ENCODE measurements around the gene CSF1R. TPM values are rescaled to one million over a fixed set of nuclear protein-coding genes. Genes with fewer than 3 reads are reported as not detected.

The CSF1R gene
- total and polyA plus RNA-seq, 10 donors = 23.1 to 429 (median 291) TPM

DNA sequence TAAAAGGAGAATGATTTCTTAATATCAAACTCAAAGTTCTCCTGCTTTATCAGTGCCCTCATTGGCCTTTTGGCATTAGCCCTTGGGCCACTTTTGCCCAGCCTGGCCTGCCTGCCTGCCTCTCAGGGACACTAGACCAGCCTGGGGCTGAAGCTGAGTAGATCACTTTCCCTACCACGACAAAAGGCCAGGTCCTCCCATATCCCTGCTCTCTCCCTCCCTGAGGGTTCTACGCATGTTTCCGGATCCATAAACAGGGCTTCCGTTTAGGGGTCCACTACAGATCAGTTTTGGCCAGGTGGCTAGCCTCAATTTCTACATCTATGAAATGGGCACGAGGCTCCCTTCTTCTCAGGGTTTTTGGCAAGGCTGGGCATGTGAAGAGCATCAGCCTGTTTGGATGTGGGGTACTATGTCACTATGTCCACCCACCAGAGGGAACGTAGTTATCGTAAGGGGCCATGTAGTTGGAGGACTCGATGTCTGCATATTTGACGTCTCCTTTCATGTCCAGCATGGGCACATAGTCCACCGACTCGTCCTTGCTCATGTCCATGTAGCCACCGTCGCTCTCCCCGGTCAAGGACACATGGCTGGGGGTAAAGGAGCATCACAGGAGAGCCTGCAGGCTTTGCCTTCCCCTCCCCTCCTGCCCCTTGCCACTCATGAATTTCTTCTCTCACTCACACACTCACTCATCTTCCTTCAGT, 35.2 kb upstream of the CSF1R start:
- peaks cover 0 to 95% (median 0%) of the 10 kb centered on the region in 6 donors for H3K36me3 ChIP-seq
- H3K9me3 ChIP-seq = no peaks in the 10 kb centered on the region
- no peak for TF ChIP-seq POLR2AphosphoS5 (IDR thresholded peaks at IDR 0.05)
- no peak for TF ChIP-seq POLR2A (IDR thresholded peaks at IDR 0.05)
- TF ChIP-seq, protein P1, sequence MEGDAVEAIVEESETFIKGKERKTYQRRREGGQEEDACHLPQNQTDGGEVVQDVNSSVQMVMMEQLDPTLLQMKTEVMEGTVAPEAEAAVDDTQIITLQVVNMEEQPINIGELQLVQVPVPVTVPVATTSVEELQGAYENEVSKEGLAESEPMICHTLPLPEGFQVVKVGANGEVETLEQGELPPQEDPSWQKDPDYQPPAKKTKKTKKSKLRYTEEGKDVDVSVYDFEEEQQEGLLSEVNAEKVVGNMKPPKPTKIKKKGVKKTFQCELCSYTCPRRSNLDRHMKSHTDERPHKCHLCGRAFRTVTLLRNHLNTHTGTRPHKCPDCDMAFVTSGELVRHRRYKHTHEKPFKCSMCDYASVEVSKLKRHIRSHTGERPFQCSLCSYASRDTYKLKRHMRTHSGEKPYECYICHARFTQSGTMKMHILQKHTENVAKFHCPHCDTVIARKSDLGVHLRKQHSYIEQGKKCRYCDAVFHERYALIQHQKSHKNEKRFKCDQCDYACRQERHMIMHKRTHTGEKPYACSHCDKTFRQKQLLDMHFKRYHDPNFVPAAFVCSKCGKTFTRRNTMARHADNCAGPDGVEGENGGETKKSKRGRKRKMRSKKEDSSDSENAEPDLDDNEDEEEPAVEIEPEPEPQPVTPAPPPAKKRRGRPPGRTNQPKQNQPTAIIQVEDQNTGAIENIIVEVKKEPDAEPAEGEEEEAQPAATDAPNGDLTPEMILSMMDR (IDR thresholded peaks at IDR 0.05 in 8 of 11, conservative IDR thresholded peaks at IDR 0.05 in 3 of 11) = no peak
- peak overlapping the region in 2 of 8 donors; percentile 14 to 52 for H3K27ac ChIP-seq
- WGBS, 5 donors = 91 to 96% (median 92%) methylated on average over 14 of the region's 14 CpGs
- peaks cover 0 to 26% (median 6%) of the 10 kb centered on the region in 6 donors for H3K4me1 ChIP-seq
- intact Hi-C loops (cut with DNase I; ENCODE audit: low total_unique reads) = no loop called here
- no peaks in the 10 kb centered on the region for H3K27me3 ChIP-seq (replicated peaks in 1 of 7)
- peak; percentile 64 for DNase-seq
- no peak overlapping the region for H3K4me3 ChIP-seq

DNA sequence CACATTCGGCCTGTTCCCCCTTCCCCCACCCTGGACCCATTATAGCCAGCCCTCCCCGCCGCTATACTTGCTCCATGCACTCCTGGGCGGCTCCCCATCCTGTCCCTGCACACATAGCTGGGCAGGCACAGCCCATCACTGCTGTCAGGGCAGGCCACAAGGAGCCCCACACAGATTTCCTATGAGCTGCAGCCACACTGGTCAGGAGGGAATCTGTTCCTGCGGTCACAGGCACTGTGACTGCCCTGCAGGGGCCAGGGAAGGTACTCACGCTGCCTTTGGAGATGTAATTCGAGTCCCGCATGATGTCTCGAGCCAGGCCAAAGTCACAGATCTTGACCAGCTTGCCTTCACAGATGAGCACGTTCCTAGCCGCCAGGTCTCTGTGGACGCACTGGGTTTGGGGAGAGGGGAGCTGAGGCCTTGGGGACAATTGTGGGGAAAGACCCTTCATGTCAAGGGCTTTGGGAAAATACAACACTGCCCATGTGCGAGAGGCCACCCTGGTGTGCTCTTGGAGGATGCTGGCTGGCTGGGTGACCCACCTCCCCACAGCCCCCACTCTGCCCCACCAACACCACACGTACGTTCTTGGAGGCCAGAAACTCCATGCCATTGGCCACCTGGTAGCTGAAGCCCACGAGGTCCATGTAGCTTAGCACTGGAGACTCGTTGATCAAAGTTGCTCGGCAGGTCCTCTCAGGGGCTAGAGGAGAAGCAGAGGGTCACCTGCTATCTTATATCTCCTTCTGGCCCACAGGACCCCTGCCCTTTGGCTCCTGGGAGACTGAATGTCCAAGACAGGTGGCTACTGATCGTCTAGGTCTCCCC, 34.5 kb upstream of the CSF1R start:
- no peak overlapping the region for H3K4me3 ChIP-seq
- no peak for DNase-seq
- H3K27ac ChIP-seq = peak overlapping the region in 1 of 8 donors; percentile 14
- H3K9me3 ChIP-seq = no peaks in the 10 kb centered on the region
- no peaks in the 10 kb centered on the region for H3K27me3 ChIP-seq (replicated peaks in 1 of 7)
- intact Hi-C loops (cut with DNase I; ENCODE audit: low total_unique reads) = no loop called here
- peaks cover 0 to 93% (median 0%) of the 10 kb centered on the region in 6 donors for H3K36me3 ChIP-seq
- peak in 2 of 3 donors; percentile 6 to 10 for TF ChIP-seq POLR2AphosphoS5 (IDR thresholded peaks at IDR 0.05)
- TF ChIP-seq, protein P1 (IDR thresholded peaks at IDR 0.05 in 8 of 11, conservative IDR thresholded peaks at IDR 0.05 in 3 of 11) = no peak
- 80 to 89% (median 86%) methylated on average over 18 to 19 of the region's 19 CpGs for WGBS, 5 donors
- peaks cover 0 to 26% (median 6%) of the 10 kb centered on the region in 6 donors for H3K4me1 ChIP-seq

DNA sequence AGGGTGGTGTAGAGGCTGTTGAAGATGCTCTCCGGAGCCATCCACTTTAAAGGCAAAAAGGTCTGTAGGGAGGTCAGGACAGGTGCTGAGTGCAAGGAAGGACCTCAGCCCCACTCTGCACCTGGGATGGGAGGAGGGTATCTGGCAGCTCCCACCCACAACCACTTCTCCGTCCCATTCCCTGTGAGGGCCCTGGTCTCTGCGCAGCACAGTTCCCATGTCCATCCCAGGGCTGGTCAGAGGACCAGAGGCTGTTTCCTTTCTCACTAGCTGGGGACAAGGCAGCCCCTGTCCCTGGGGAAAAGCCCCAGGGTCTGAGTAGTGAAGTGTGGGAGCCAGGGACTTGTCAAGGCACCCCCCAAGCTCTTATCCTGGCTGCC, 33.7 kb upstream of the CSF1R start:
- intact Hi-C loops (cut with DNase I; ENCODE audit: low total_unique reads) = no loop called here
- no peak for DNase-seq
- peaks cover 0 to 92% (median 0%) of the 10 kb centered on the region in 6 donors for H3K36me3 ChIP-seq
- H3K27ac ChIP-seq = no peak overlapping the region
- H3K4me3 ChIP-seq = no peak overlapping the region
- 76 to 98% (median 94%) methylated on average over 3 of the region's 3 CpGs for WGBS, 5 donors
- no peaks in the 10 kb centered on the region for H3K9me3 ChIP-seq
- H3K4me1 ChIP-seq = peaks cover 0 to 26% (median 6%) of the 10 kb centered on the region in 6 donors
- TF ChIP-seq, protein P1 (IDR thresholded peaks at IDR 0.05 in 8 of 11, conservative IDR thresholded peaks at IDR 0.05 in 3 of 11) = no peak
- TF ChIP-seq POLR2AphosphoS5 (IDR thresholded peaks at IDR 0.05) = no peak
- no peak for TF ChIP-seq POLR2A (IDR thresholded peaks at IDR 0.05)
- no peaks in the 10 kb centered on the region for H3K27me3 ChIP-seq (replicated peaks in 1 of 7)

Measured in spleen (tissue), 11 donors.